ENCODE data around the gene OOSP4A.

OOSP4A gene

DNA sequence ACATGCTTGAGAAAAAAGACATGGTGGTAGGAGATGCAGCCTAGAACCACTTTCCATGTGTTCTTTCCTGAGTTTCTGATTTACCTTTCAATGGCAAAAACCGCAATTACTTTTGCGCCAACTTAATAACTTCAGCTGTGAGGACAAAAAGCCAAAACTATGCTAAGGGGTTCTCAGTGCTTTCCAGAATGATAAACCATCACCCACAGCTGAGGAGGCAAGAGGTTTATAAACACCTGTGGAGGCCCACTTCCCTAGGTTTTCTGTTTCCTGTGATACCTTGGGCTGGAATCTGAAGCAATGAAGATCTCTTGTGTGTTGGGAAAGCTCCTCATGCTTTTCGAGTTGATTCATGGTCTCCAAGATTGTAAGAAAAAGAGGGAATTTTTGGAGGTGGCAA, at the start of gene OOSP4A:
Gene OOSP4A (plus strand): TSS at position 301 of the 400 bp plus-strand sequence. CDS start 0 bp downstream, at position 301.
- no peak for DNase-seq

DNA sequence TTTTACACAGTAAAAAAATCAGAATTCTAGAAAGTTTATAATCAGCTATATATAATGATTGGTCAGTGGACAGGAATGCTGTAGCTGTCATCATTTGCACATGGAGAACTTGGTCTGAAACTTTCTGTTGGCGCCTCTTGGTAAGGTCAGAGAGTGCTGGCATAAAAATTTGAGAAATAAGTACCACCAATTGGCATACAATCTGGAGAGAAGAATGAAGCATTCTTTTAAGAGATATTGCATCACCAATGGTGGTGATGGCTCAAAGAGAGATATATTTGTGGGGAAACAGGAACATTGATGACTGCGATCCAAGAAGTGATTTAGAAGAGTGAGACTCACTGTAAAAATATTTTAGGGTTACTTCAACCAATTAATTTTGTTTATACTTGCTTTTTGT, 45.4 kb upstream of the OOSP4A start:
- no peak for DNase-seq

DNA sequence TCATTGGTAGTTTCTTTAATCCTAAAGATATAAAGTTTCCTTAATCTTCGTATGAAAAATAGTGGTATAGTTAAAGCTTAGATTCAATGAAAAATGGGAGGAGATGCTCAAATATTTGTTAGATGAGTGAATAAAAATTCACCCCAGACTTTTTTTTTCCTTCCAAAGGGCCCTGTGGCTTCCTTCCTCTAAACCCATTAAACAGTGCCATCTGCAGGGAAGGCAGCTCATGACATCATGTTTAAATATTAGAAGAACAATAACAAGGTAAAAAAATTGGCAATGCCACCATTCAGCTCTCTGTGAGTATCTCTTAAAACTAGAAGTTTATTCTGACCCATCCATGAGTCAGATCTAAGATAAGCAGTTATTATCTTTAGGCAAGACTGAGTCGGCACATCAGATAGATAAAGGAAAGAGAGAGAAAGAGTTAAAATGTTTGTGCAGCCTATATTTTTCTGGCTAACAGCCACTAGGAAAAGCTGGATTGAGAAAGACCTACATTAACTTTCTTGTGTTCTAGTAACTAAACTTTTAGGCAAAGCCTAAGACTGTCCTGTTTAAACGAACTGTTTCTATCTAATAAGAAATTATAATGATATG, 44.7 kb upstream of the OOSP4A start:
- no peak for DNase-seq

DNA sequence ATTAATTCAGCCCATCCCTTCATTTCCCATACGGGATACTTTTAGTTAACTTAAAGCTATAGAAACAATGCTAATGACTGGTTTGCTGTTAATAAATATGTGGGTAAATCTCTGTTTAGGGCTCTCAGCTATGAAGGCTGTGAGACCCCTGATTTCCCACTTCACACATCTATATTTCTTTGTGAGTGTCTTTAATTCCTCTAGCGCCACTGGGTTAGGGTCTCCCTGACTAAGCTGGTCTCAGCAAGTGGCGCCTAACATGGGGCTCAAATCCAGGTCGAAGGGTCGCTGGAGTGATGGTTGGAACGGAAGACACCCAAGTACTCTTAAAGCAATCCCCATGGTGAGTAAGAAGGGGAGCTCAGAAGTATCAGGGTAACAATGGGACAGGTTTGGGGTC, 40.0 kb upstream of the OOSP4A start:
- DNase-seq, result no peak

DNA sequence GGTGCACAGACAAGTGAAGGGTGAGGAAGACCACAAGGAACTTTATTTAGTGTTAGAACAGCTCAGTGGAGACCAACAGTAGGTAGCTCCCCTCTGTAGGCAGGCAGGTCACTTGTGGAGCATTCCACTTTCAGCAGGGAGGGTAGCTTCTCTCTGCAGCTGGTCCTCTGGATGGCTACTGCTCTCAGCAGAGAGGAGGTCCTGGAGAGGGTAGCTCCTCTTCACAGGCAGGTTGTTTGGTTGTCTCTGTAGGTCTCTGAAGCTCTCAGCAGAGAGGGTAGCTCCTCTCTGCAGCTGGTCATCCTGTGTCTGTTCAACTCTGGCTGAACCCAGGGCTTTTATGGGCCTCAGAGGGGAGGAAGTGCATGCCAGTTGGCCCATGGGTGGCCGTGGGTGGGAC, 32.1 kb upstream of the OOSP4A start:
- DNase-seq, result no peak

DNA sequence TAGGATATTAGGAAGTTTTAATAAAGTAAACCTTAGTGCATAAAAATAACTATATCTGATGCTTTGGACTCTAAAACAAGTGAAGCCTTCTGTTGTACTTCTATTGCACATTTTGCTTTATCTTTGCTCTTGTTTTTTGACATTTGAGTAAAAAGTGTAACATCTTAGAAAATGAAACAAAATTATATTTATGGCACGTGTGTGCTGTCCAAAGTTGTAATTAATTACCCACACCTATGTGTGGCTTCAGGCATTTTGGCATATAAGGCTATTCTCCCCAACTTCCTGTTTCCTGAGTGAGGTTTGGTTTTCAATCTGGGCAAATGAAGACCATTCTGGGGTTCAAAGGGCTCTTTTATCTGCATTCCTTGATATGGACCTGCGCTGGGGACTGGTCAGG, 25.7 kb upstream of the OOSP4A start, which contains the start of gene OOSP1:
Gene OOSP1 (plus strand): TSS at position 301 of the 400 bp plus-strand sequence. CDS start 23 bp downstream, at position 324.
- DNase-seq, result no peak

DNA sequence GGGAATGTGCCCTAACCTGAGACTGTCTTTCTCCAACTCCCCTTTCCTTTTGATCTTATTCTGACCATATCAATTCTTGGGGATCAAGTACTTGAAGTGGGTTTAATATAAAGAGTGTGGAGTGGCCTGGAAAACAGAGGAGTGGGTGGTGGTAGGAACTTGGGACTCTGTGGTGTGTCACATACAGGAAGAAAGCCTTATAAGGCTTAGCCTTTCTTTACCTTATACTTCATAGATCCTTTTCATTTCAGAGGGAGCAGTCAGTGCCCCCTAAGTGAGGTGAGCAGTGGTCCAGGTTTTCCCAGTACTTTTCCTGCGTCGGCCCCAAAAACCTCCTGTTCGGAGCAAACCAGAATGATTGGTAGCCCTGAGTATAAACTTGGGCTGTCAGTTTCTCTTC, 25.1 kb upstream of the OOSP4A start:
- no peak for DNase-seq

DNA sequence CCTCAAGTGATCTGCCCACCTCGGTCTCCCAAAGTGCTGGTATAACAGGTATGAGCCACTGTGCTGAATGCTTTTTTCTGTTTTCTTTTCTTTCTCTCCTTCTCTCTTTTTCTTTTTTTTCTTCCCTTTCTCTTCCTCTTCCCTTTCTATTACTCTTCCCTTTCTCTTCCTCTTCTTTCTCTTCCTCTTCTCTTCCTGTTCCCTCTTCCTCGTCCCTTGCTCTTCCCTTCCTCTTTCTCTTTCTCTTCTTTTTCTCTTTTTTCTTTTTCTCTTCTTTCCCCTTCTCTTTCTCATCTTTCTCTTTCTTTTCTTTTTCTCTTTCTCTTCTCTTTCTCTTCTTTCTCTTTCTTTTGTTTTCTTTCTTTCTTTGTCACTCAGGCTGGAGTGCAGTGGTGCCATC, 24.4 kb upstream of the OOSP4A start:
- DNase-seq, result no peak

DNA sequence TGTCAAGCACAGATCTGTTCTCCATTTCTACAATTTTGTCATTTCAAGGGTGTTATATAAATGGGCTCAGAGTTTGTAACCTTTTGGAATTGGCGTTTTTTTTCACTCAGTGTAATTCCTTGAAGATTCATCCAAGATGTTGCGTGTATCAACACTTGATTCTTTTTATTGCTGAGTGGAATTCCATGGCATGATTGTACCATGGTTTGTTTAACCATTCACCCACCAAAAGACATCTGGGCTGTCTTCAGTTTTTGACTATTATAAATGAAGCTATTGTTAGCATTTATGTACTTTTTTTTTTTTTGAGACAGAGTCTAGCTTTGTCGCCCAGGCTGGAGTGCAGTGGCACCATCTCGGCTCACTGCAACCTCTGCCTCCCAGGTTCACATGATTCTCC, 22.7 kb upstream of the OOSP4A start:
- no peak for DNase-seq

DNA sequence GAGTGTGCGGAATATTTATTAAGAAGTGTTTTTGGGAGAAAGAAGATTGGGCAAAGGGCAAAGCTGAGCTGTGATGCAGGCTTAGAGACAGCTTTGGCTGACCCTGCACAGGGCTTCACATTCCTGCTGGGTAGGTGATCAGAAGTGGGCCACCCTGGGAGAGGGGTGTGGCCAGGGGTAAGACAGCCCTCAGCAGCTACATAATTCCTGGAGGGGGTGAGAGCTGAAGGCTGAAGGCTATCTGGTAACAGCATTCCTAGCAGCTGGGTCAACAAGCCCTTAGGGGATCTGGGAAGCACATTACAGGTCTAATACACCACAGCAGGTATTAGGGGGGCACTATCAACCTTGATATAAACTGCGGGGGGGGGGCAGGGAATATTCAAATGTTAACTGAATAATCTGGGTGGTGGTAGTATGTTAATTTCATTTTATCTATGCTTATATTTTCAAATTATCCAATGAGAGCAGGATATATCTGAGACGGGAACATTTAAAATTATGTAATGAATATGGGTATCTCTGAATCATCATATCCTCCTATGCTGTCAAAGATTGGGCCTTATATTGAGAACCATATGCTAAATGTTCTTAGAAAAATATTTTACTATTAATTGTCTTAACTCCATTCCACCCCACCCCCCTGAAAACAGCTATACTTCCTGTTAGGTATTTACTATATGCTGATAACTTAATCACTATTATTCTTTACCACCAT, 19.7 kb upstream of the OOSP4A start:
- no peak for DNase-seq

DNA sequence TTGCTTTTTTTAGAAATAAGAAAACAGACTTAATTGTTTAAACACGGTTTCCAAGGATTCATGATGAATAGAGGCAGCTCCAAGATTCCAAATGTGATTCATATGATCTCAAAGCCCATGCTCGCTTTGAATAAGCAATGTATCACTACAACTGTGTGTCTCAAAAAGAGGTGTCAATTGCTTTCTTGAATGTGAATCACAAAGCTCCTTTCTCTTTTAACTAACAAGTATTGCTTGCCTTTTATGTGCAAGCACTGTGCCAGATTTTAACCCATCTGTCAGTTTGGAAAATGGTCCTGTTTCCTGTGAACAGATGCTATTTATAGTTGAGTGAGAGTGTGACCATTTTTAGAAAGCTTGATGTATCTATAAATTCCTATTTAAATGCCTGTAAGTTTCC, 19.1 kb upstream of the OOSP4A start:
- DNase-seq, result no peak

DNA sequence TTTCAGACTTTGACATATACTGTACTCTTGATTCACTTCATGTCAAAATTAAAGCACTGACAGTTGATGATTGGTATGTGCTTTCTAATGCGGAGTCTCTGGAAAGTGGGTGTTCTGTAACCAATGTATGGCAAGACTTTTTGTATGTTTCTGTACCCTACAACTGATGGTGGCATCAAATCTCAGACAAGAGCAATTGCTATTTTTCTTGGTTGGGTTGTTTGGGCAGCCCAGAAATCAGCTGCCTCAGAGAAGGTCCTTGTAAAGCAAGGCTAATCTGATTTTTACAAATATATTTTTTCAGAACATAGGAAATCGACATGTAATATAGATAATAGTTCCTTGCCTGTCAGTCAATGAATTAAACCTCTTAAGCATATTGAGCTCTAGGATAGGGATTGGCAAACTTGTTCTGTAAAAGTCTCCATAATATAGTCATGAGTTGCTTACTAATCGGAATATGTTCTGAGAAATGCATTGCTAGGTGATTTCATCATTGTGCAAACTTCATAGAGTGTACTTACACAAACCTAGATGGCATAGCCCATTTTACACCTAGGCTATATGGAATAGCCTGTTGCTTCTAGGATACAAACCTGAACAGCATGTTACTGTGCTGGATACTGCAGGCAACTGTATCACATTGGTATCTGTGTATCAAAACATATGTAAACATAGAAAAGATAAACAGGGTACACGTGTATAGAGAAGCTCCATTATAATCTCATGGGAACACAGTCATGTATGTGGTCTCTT, 10.2 kb upstream of the OOSP4A start:
- no peak for DNase-seq

DNA sequence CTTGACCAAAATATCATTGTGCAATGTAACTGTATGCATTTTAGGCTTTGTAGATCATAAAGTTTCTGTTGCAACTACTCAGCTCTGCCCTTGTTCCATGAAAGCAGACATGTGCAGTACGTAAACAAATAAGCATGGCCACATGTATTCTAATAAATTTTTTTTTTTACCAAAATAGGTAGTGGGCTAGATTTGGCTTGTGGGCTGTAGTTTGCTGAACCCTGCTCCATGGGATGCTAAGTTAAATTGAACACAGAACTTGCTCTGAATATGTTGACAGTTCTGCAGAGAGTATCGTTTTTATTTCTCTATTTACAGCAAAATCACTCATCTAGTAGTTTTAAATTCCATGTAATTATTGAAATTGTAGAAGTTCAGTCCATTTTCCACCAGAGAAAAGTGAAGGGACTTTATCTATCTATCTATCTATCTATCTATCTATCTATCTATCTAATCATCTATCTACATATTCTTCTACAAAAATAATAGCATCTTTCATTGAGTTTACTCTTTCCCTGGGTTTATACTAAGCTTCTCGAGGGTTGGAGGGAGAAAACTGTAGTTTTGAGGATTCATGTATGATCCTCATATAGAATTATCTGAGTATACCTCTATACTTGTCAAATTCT, 9.5 kb upstream of the OOSP4A start:
- DNase-seq, result no peak

DNA sequence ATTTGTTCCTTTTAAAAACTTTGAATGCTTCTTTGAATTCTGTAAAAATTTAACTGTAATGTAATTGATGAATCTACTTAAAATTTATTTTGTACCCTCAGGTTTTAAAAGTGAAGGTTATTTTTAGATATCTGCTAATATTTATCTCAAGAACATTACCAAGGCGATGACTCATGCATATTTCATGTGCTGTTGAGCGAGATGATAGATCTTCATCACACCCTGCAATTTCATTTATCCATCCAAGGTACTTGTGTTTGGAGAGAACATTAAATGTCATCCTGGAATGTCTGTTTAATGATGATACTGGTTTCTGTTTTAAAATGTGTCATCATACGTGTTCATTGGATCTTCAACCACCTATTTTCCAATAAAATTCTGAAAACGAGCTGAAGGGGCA, 6.7 kb upstream of the OOSP4A start:
- no peak for DNase-seq

DNA sequence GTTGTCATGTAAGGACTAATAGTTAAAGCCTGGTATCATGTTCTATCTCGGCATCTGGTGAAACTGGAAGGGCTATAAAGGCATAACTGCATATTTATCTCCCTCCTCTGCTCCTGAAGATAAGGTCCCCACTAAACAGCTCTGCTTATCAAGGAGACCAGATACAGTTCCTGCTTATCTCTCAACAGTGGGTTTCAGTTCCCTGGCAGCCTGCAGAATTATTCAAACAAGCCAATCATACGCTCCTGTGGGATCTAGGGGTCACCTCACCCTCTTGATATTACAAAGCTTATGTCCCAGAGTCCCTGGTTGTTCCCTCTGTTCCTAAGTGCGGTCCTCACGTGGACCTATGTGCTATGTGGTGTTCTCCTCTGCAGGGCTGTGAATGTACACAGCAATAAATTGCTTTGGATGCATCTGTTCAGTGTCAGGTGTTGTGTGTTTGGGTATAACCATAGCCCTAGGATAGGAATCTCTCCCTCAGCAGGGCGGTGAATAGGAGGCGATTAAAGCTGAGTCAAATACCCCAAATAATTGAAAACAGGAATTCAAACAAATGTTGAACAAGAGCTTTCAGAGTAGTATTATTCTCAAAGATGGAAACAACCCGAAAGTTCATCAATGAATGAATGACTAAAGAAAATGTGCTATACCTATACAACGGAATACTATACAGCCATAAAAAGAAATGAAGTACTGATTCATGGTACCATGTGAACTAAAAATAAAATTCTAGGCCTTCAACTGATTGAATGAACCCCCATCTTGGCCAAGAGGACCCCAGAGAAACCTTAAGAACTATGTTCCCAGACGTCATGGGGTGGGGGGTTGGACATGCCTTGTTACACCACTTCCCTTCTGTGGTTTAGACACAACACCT, 3.1 kb upstream of the OOSP4A start:
- DNase-seq, result no peak

DNA sequence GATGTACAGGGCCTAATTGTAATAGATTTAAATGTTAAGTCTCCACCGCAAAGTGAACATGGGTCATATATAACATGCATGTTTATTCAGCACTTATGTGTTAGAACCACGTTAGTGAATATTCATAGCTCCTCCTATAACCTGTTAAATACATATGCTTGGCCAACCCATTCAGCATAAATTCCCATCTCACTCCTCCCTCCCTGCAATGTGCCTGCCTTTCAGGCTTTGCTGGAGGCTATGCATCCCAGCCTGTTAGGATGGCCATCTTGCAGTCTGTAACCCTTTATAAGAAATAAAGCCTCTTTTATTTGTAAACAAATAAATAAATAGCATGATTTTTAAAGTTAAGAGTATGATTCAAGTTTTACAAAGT, 1.7 kb upstream of the OOSP4A start:
- DNase-seq, result no peak

DNA sequence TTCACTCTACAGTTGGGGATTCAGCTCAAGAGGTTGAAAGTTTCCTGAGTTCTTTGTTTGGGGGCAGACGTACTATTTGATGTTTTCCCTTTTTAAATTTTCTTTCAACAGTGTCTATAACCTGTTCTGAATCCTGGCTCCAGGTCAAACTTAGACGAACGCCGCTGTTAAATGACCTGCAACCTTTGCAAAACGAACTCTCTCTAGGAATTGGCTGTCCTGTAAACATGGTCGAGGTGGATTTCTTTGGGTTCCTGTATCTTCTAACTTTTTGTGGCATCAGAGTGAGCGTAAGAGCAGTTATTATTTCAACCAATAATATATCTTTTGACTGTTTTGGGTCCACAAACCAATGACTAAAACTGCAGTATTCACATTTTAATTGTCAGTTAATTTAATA, 1.6 kb downstream of the OOSP4A start:
- no peak for DNase-seq

DNA sequence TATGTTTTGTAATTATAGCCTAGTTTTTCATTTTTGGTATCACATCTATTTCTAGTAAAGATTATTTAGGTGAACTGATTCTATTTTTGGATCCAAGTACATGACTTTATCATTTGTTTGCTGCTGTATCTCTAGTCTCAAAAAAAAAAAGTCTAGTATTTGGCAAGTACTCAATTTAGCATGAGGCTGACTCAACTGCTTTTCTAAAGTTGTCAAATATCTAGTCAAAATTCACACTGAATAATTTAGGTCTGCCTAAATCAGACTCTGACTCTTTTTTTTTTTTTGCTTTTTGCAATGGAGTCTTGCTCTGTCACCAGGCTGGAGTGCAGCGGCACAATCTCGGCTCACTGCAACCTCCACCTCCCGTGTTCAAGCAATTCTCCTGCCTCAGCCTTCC, 2.4 kb downstream of the OOSP4A start:
- DNase-seq, result no peak

DNA sequence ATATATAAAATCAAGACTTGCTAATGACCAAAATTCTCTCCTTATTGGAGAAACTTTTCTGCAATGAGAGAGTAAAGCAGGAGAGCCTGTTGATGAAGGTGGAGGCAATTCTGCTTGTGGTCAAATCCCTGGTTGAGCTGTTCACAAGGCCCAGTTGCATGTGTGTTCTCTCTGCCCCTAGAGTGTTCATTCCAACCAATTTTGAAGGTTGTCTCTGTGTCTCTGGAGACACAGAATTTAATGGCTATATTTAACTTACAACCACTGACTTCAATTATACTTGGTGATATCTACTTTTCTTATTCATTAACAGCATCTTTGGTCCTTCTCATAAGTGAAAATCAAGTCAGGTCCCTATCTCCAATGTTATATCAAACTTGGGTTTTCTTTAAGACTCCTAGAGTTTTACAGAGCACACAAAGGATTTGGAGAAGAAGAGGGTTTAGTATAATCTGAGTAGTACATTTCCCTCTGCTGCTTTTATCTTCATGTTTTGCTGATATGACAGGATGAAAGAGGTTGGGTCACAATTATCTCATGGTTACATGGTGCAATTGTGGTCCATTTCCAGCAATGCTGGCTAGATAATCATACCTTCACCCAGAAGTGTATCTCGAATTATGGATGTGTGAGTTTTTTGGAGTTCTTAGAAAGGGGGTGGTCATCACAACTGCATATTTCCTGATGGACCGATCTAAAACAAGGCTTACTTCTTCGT, 4.0 kb downstream of the OOSP4A start:
- DNase-seq, result no peak

DNA sequence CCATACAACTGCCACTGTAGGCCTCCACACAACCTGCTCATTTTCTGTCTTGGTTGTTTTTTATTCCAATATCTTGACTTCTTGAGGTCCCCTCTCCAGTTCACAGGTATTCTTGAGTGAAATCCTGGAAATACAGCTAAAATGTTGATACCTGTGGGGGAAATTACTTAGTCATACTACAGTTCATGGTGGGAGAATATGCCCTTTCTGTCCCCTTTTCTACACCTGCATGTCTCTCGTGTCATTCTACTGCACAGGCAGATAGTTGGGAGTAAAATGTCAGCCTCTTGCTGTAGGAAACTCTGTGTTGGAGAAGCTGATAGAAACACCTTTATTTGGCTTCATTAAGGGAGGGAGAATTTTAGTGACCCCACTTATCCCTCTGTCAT, 4.6 kb downstream of the OOSP4A start:
- DNase-seq, result no peak

DNA sequence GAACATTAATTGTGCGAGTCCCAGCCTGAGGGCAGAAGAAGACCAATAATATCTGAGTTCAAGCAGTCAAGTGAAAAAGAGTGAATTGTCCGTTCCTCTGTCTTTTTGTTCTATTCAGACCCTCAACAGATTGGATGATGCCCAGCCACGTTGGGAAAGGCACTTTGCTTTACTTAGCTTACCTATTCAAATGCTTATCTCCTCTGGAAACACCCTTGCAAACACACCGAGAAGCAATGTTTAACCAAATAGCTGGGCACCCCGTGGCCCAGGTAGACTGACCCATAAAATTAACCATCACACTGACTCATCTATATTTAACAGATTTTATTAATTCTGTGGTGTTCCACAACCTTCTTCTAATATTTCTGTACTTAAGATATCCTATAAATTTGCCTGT, 9.3 kb downstream of the OOSP4A start:
- DNase-seq, result no peak
